ENCODE measurements around the gene MYLK2. TPM values are rescaled to one million over a fixed set of nuclear protein-coding genes. Genes with fewer than 3 reads are reported as not detected.
A peak's percentile ranks its signal among the peaks of the same experiment; 100 is the strongest.

Gene MYLK2
- total and polyA plus RNA-seq, 3 donors from 2014 or later: 1.2 to 1.6 (median 1.3) TPM

DNA sequence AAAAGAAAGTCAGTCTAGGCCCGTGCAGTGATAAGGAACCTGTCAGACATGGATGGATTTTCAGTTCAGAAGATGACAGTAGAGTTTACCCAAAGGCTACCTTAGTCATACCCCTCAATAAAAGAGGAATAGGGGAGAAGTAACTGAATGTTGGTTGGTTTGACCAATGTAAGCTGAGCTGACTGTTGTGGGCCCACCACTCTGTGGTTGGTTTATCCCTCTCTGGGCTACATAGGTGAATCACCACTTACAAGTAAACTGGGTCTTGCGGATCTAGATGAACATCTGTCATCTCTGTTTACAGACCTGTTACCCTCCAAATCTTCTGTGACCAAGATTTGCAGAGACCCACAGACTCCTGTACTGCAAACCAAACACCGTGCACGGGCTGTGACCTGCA lies 37.2 kb upstream of the MYLK2 start:
- H3K36me3 ChIP-seq (ENCODE audit: low read depth, missing control alignments): no peaks in the 10 kb centered on the region
- no peak for DNase-seq
- H3K4me3 ChIP-seq: no peak overlapping the region
- no peak for TF ChIP-seq POLR2A (IDR thresholded peaks at IDR 0.05)
- TF ChIP-seq CTCF (IDR thresholded peaks at IDR 0.05): no peak
- no peaks in the 10 kb centered on the region for H3K9me3 ChIP-seq
- 98 to 100% methylated on average over 4 of the region's 4 CpGs for WGBS, 2 donors
- no peaks in the 10 kb centered on the region for H3K4me1 ChIP-seq
- H3K27ac ChIP-seq: no peak overlapping the region
- no peaks in the 10 kb centered on the region for H3K27me3 ChIP-seq
- intact Hi-C loops (cut with DNase I; ENCODE audit: low total_unique reads): no loop called here

- Histone ChIP-seq H3K27ac (no peak overlapping the region), H3K36me3 (ENCODE audit: low read depth, missing control alignments) (no peaks in the 10 kb centered on the region), H3K4me3 (no peak overlapping the region), H3K27me3 (no peaks in the 10 kb centered on the region), H3K9me3 (no peaks in the 10 kb centered on the region), H3K4me1 (no peaks in the 10 kb centered on the region)
- WGBS, 2 donors: 91 to 98% methylated on average over 7 of the region's 7 CpGs
- intact Hi-C loops (cut with DNase I; ENCODE audit: low total_unique reads): no loop called here
- no peak for DNase-seq
- no peak for TF ChIP-seq POLR2A (IDR thresholded peaks at IDR 0.05)
- TF ChIP-seq CTCF (IDR thresholded peaks at IDR 0.05): no peak
These were observed 34.7 kb upstream of the MYLK2 start for GRCh38 chr20:31784354-31785044.

DNA sequence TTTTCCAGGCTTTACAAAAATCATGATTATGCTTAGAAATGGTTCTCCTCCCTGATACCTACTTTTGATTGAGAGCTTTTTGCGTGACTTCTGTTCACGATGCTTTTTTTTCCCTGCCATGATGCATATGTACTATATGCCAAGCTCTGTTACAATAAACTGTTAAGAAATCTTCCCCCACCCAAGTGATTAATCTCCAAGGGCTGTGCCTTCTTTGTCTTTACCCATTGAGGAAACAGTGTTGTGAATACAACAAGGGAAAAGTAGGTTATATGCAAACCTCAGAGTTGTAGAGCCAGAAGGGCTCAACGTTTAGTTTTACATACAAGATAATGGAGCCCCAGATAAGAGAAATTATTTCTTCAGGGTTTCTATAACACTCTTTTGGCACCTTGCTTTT lies 34.1 kb upstream of the MYLK2 start:
- 86 to 89% methylated on average over 3 of the region's 3 CpGs for WGBS, 2 donors
- no peak for TF ChIP-seq CTCF (IDR thresholded peaks at IDR 0.05)
- intact Hi-C loops (cut with DNase I; ENCODE audit: low total_unique reads): no loop called here

GRCh38 chr20:31788578-31788977 lies 30.6 kb upstream of the MYLK2 start:
- Histone ChIP-seq H3K9me3 (no peaks in the 10 kb centered on the region), H3K4me3 (no peak overlapping the region), H3K27me3 (no peaks in the 10 kb centered on the region), H3K27ac (no peak overlapping the region), H3K4me1 (no peaks in the 10 kb centered on the region), H3K36me3 (ENCODE audit: low read depth, missing control alignments) (no peaks in the 10 kb centered on the region)
- no peak for TF ChIP-seq CTCF (IDR thresholded peaks at IDR 0.05)
- no peak for TF ChIP-seq POLR2A (IDR thresholded peaks at IDR 0.05)
- DNase-seq: peak; percentile 36
- 73 to 90% methylated on average over 3 of the region's 3 CpGs for WGBS, 2 donors
- intact Hi-C loops (cut with DNase I; ENCODE audit: low total_unique reads): no loop called here

More for the DNA sequence above, 34.1 kb upstream of the MYLK2 start:
- Histone ChIP-seq H3K4me1 (no peaks in the 10 kb centered on the region), H3K36me3 (ENCODE audit: low read depth, missing control alignments) (no peaks in the 10 kb centered on the region), H3K27me3 (no peaks in the 10 kb centered on the region), H3K27ac (no peak overlapping the region), H3K9me3 (no peaks in the 10 kb centered on the region), H3K4me3 (no peak overlapping the region)
- DNase-seq: no peak

GRCh38 chr20:31790401-31790800 lies 28.8 kb upstream of the MYLK2 start:
- Histone ChIP-seq H3K27ac (no peak overlapping the region), H3K4me1 (no peaks in the 10 kb centered on the region), H3K9me3 (no peaks in the 10 kb centered on the region), H3K27me3 (no peaks in the 10 kb centered on the region), H3K36me3 (ENCODE audit: low read depth, missing control alignments) (no peaks in the 10 kb centered on the region), H3K4me3 (no peak overlapping the region)
- intact Hi-C loops (cut with DNase I; ENCODE audit: low total_unique reads): no loop called here
- DNase-seq: no peak
- WGBS, 2 donors: 90 to 92% methylated on average over 3 of the region's 3 CpGs
- no peak for TF ChIP-seq CTCF (IDR thresholded peaks at IDR 0.05)
- no peak for TF ChIP-seq POLR2A (IDR thresholded peaks at IDR 0.05)
